Stimulated activated CD4-positive, alpha-beta T cell treated with anti-CD3 and anti-CD28 coated beads, Interleukin-2, amount 100 ng/mL, for 48 hours (primary cell): ENCODE results near the gene FARP2.
"Not testable (repeated sequence)": the region's sequence is repeated elsewhere in the genome, so short reads cannot be mapped to it uniquely, and the experiment has no call there.

Experiments
- DNase-seq, 2 donors: peaks; one replicate each; pipeline ENCODE4 v3.0.0-alpha.2; 2020

Gene FARP2

GRCh38 chr2:241413501-241413900 is 57.4 kb downstream of the FARP2 start:
- DNase-seq: not testable (repeated sequence)

GRCh38 chr2:241413929-241414580 is 58.0 kb downstream of the FARP2 start:
- DNase-seq: no peak

GRCh38 chr2:241415196-241415595 is 59.1 kb downstream of the FARP2 start:
- no peak for DNase-seq

GRCh38 chr2:241417626-241418025 is 61.5 kb downstream of the FARP2 start:
- no peak for DNase-seq

- no peak for DNase-seq
Observed at GRCh38 chr2:241421330-241421729, 65.2 kb downstream of the FARP2 start.

- not testable (repeated sequence) for DNase-seq
Observed at GRCh38 chr2:241421942-241422341, 65.9 kb downstream of the FARP2 start.

GRCh38 chr2:241422350-241422749 is 66.3 kb downstream of the FARP2 start:
- DNase-seq: no peak

- DNase-seq: not testable (repeated sequence)
Observed at GRCh38 chr2:241423489-241423888, 67.4 kb downstream of the FARP2 start.

GRCh38 chr2:241425368-241425767 is 69.3 kb downstream of the FARP2 start:
- no peak for DNase-seq

- no peak for DNase-seq
Observed at GRCh38 chr2:241430178-241430577, 74.1 kb downstream of the FARP2 start.

GRCh38 chr2:241432824-241433448 is 76.9 kb downstream of the FARP2 start:
- DNase-seq: no peak

- DNase-seq: no peak
Observed at GRCh38 chr2:241437179-241437578, 81.1 kb downstream of the FARP2 start.

GRCh38 chr2:241441492-241441891 is 85.4 kb downstream of the FARP2 start:
- no peak for DNase-seq

GRCh38 chr2:241443486-241444223 is 87.6 kb downstream of the FARP2 start:
- peak; percentile 95 to 96 for DNase-seq

GRCh38 chr2:241445426-241445825 is 89.3 kb downstream of the FARP2 start:
- DNase-seq: no peak

- not testable (repeated sequence) for DNase-seq
Observed at GRCh38 chr2:241450092-241450491, 94.0 kb downstream of the FARP2 start.

- no peak for DNase-seq
Observed at GRCh38 chr2:241451840-241452506, 95.9 kb downstream of the FARP2 start.

GRCh38 chr2:241453919-241454318 is 97.8 kb downstream of the FARP2 start:
- DNase-seq: not testable (repeated sequence)

GRCh38 chr2:241454837-241455485 is 98.9 kb downstream of the FARP2 start:
- DNase-seq: no peak

- no peak for DNase-seq
Observed at GRCh38 chr2:241456546-241456945, 100.5 kb downstream of the FARP2 start.

- DNase-seq: no peak
Observed at GRCh38 chr2:241458687-241459086, 102.6 kb downstream of the FARP2 start.

GRCh38 chr2:241459520-241459919 is 103.4 kb downstream of the FARP2 start:
- no peak for DNase-seq

- DNase-seq: no peak
Observed at GRCh38 chr2:241460631-241461030, 104.5 kb downstream of the FARP2 start.
